Transverse colon (tissue), 4 donors: ENCODE measurements around the gene ENHO. TPM values are rescaled to one million over a fixed set of nuclear protein-coding genes. Genes with fewer than 3 reads are reported as not detected.

Source experiments
- DNase-seq: peaks from one replicate; pipeline ENCODE4 v3.0.0-alpha.2; 2019
- H3K27ac ChIP-seq, 4 donors: fragments of 200-600 bp; sonication (generic); 2 replicates each; pipeline ENCODE4 v1.5.1; 2016 to 2018; ENCODE audit warnings: inconsistent platforms in 4 of 4
- H3K27me3 ChIP-seq: fragments of 200-600 bp; sonication (generic); 2 replicates; pipeline ENCODE4 v1.5.1; 2017; ENCODE audit warnings: inconsistent platforms
- H3K36me3 ChIP-seq, 4 donors: fragments of 200-600 bp; sonication (generic); 2 replicates each; pipeline ENCODE4 v1.5.1; 2017 to 2019; ENCODE audit warnings: inconsistent platforms in 4 of 4
- H3K4me1 ChIP-seq, 4 donors: fragments of 200-600 bp; sonication (generic); 2 replicates each; pipeline ENCODE4 v1.5.1; 2017 to 2020; ENCODE audit warnings: inconsistent platforms in 4 of 4
- H3K4me3 ChIP-seq, 4 donors: fragments of 200-600 bp; sonication (generic); 1 replicate in 1 of 4; 2 replicates in 3 of 4; pipeline versions ENCODE4 v1.5.1 to v1.6.1; 2017 to 2019; ENCODE audit warnings: inconsistent platforms in 4 of 4
- H3K9me3 ChIP-seq, 2 donors: fragments of 200-600 bp; sonication (generic); 2 replicates each; pipeline ENCODE4 v1.5.1; 2017 to 2019; ENCODE audit warnings: inconsistent platforms in 2 of 2
- EP300 ChIP-seq: sonication (generic); formaldehyde crosslinking; IDR thresholded peaks from one replicate; pipeline ENCODE4 v1.6.1; 2017; ENCODE audit warnings: antibody characterized with exemption, low read depth
- POLR2A ChIP-seq: fragments of 450-650 bp; IDR thresholded peaks from one replicate; pipeline ENCODE4 v1.6.1; 2016; ENCODE audit warnings: antibody characterized with exemption, mild to moderate bottlenecking, moderate library complexity
- POLR2AphosphoS5 ChIP-seq, 3 donors: sonication (generic); formaldehyde crosslinking; IDR thresholded peaks; one replicate each; pipeline ENCODE4 v1.6.1; 2016; ENCODE audit warnings: antibody characterized with exemption in 3 of 3
- WGBS, 2 donors: methylation state at CpG; one replicate each; pipeline ENCODE4 v1.1.5; 2018; ENCODE audit warnings: low coverage in 1 of 2; 5-methylcytosine and 5-hydroxymethylcytosine counted together
- in situ Hi-C, 4 donors: fragments of 200-750 bp; cut with MboI; loops; one replicate each; pipeline versions ENCODE4 v1.15.0 to v1.15.1; 2017; ENCODE audit warnings: low sequenced_read_pairs in 3 of 4, low pct_ligation_motif_present in 1 of 4, low pct_unique_long_range_greater_than_20kb in 1 of 4
- intact Hi-C: fragments of 100-400 bp; cut with DNase I; formaldehyde crosslinking; loops from one replicate; pipeline ENCODE4 v1.15.1; 2023; ENCODE audit warnings: low total_unique reads
- small RNA-seq, 4 donors: library from RNA; depleted of rRNA; stranded (forward); fragments of <200 nt; gene quantifications; one replicate each; pipeline ENCODE3, GENCODE V24; 2016
- total RNA-seq, 4 donors: library from RNA; depleted of rRNA; stranded (reverse); fragments of >200 nt; gene quantifications; one replicate each; pipeline ENCODE4 v1.1.0, GENCODE V29; 2016
- TF ChIP-seq, protein P1 (sequence below), 5 experiments: fragments of 200-600 bp in 3 of 5; fragments of 450-650 bp in 2 of 5; sonication (generic) in 3 of 5; IDR thresholded peaks; 1 replicate in 2 of 5; 2 replicates in 3 of 5; pipeline ENCODE4 v1.5.1; 2016 to 2017; ENCODE audit warnings: antibody characterized with exemption in 5 of 5, inconsistent platforms in 3 of 5, mild to moderate bottlenecking in 2 of 5, moderate library complexity in 1 of 5

The ENHO gene
- total RNA-seq, 4 donors from 2014 or later = 1.4 to 1.7 TPM; not detected in 2

- Histone ChIP-seq H3K27me3 (no peaks in the 10 kb centered on the region), H3K4me1 (peaks cover 0 to 8% (median 1%) of the 10 kb centered on the region in 4 donors), H3K36me3 (no peaks in the 10 kb centered on the region), H3K27ac (no peak overlapping the region), H3K4me3 (no peak overlapping the region), H3K9me3 (no peaks in the 10 kb centered on the region)
- intact Hi-C loops = no loop called here
- 34 to 35% methylated on average over 4 to 5 of the region's 5 CpGs for WGBS, 2 donors
- TF ChIP-seq EP300 = no peak
- no peak for TF ChIP-seq POLR2A
- TF ChIP-seq POLR2AphosphoS5 (IDR thresholded peaks at IDR 0.05) = no peak
- TF ChIP-seq, protein P1, sequence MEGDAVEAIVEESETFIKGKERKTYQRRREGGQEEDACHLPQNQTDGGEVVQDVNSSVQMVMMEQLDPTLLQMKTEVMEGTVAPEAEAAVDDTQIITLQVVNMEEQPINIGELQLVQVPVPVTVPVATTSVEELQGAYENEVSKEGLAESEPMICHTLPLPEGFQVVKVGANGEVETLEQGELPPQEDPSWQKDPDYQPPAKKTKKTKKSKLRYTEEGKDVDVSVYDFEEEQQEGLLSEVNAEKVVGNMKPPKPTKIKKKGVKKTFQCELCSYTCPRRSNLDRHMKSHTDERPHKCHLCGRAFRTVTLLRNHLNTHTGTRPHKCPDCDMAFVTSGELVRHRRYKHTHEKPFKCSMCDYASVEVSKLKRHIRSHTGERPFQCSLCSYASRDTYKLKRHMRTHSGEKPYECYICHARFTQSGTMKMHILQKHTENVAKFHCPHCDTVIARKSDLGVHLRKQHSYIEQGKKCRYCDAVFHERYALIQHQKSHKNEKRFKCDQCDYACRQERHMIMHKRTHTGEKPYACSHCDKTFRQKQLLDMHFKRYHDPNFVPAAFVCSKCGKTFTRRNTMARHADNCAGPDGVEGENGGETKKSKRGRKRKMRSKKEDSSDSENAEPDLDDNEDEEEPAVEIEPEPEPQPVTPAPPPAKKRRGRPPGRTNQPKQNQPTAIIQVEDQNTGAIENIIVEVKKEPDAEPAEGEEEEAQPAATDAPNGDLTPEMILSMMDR (IDR thresholded peaks at IDR 0.05) = no peak
- in situ Hi-C loops = no loop called here
- DNase-seq = no peak
These were observed 43.3 kb downstream of the ENHO start for GRCh38 chr9:34479431-34479866.

GRCh38 chr9:34477541-34477940 is 45.2 kb downstream of the ENHO start:
- intact Hi-C loops = no loop called here
- H3K9me3 ChIP-seq = no peaks in the 10 kb centered on the region
- peaks cover 0 to 8% (median 1%) of the 10 kb centered on the region in 4 donors for H3K4me1 ChIP-seq
- TF ChIP-seq POLR2A (no peak), EP300 (no peak), POLR2AphosphoS5 (IDR thresholded peaks at IDR 0.05) (no peak)
- TF ChIP-seq, protein P1 (IDR thresholded peaks at IDR 0.05) = no peak
- 81 to 83% methylated on average over 1 of the region's 1 CpG for WGBS, 2 donors
- H3K27ac ChIP-seq = no peak overlapping the region
- DNase-seq = no peak
- peaks cover 4% of the 10 kb centered on the region for H3K27me3 ChIP-seq
- no peaks in the 10 kb centered on the region for H3K36me3 ChIP-seq
- H3K4me3 ChIP-seq = no peak overlapping the region
- in situ Hi-C loops = no loop called here

GRCh38 chr9:34475097-34475496 is 47.7 kb downstream of the ENHO start:
- TF ChIP-seq POLR2A (no peak), POLR2AphosphoS5 (IDR thresholded peaks at IDR 0.05) (no peak), EP300 (no peak)
- TF ChIP-seq, protein P1 (IDR thresholded peaks at IDR 0.05) = no peak
- intact Hi-C loops (no loop called here), in situ Hi-C loops (no loop called here)
- no peaks in the 10 kb centered on the region for H3K36me3 ChIP-seq
- peaks cover 4% of the 10 kb centered on the region for H3K27me3 ChIP-seq
- no peak overlapping the region for H3K4me3 ChIP-seq
- peaks cover 0 to 8% (median 1%) of the 10 kb centered on the region in 4 donors for H3K4me1 ChIP-seq
- 47 to 62% methylated on average over 3 of the region's 3 CpGs for WGBS, 2 donors
- no peaks in the 10 kb centered on the region for H3K9me3 ChIP-seq
- no peak for DNase-seq
- H3K27ac ChIP-seq = no peak overlapping the region

Small RNAs within 50 kb of the gene (small RNA-seq; reads per million reads assigned to genes)
- 0 reads per million in 4 donors for gene RN7SKP24

Other genes with a start within 250 kb of the ENHO start
- 1 to 10 TPM in 2 of 4 donors, under 1 TPM in 2; 0.37 to 6.8 (median 1.1) TPM for gene KIF24, start 193.7 kb downstream of the ENHO start, total RNA-seq
- gene NUDT2, start 193.4 kb downstream of the ENHO start, total RNA-seq = 10 to 100 TPM in 2 of 4 donors, 1 to 10 TPM in 2; 1.4 to 31.0 (median 9.7) TPM
- 100 to 1,000 TPM in 1 of 4 donors, 10 to 100 TPM in 3; 42.0 to 113 (median 66.3) TPM for gene MYORG, start 146.1 kb downstream of the ENHO start, total RNA-seq
- 10 to 100 TPM in 1 of 4 donors, 1 to 10 TPM in 3; 3.7 to 15.3 (median 8.0) TPM for gene FAM219A, start 64.4 kb downstream of the ENHO start, total RNA-seq
- not detected for gene DNAI1, start 64.2 kb downstream of the ENHO start, total RNA-seq
- 10 to 100 TPM in 1 of 4 donors, 1 to 10 TPM in 3; 5.2 to 59.1 (median 6.8) TPM for gene CNTFR, start 66.7 kb upstream of the ENHO start, total RNA-seq
- gene RPP25L, start 89.1 kb upstream of the ENHO start, total RNA-seq = 10 to 100 TPM in 2 of 4 donors, 1 to 10 TPM in 2; 3.0 to 65.5 (median 22.1) TPM
- gene DCTN3, start 97.5 kb upstream of the ENHO start, total RNA-seq = 10 to 100 TPM; 41.6 to 78.9 (median 54.0) TPM
- not detected for gene ARID3C, start 106.1 kb upstream of the ENHO start, total RNA-seq
- gene SIGMAR1, start 114.8 kb upstream of the ENHO start, total RNA-seq = 100 to 1,000 TPM in 1 of 4 donors, 10 to 100 TPM in 3; 45.6 to 102 (median 62.6) TPM
- 100 to 1,000 TPM in 2 of 4 donors, 10 to 100 TPM in 2; 73.5 to 147 (median 97.3) TPM for gene GALT, start 123.7 kb upstream of the ENHO start, total RNA-seq
- 10 to 100 TPM; 27.0 to 94.6 (median 47.5) TPM for gene IL11RA, start 129.2 kb upstream of the ENHO start, total RNA-seq
- not detected for gene CCL27, start 139.7 kb upstream of the ENHO start, total RNA-seq
- gene CCL19, start 168.3 kb upstream of the ENHO start, total RNA-seq = not detected
- 100 to 1,000 TPM in 1 of 4 donors, 10 to 100 TPM in 3; 45.4 to 123 (median 60.1) TPM for gene CCL21, start 187.1 kb upstream of the ENHO start, total RNA-seq